ENCODE measurements around the gene MAFG.

Gene MAFG

GRCh38 chr17:81909966-81910839 is 17.3 kb downstream of the MAFG start:
- no peak for DNase-seq (ENCODE audit: low read depth in 1 of 2, low spot score in 1 of 2)

- no peak for DNase-seq (ENCODE audit: low read depth in 1 of 2, low spot score in 1 of 2)
These were observed 18.3 kb downstream of the MAFG start for GRCh38 chr17:81909231-81909630.

GRCh38 chr17:81908793-81909192 is 18.7 kb downstream of the MAFG start:
- DNase-seq (ENCODE audit: low read depth in 1 of 2, low spot score in 1 of 2): no peak

- DNase-seq (ENCODE audit: low read depth in 1 of 2, low spot score in 1 of 2): no peak
These were observed 20.1 kb downstream of the MAFG start for GRCh38 chr17:81907219-81908145.

- DNase-seq (ENCODE audit: low read depth in 1 of 2, low spot score in 1 of 2): no peak
These were observed 20.9 kb downstream of the MAFG start for GRCh38 chr17:81906476-81907218.

GRCh38 chr17:81905993-81906392 is 21.5 kb downstream of the MAFG start:
- DNase-seq (ENCODE audit: low read depth in 1 of 2, low spot score in 1 of 2): no peak

GRCh38 chr17:81905424-81905875 is 22.1 kb downstream of the MAFG start:
- DNase-seq (ENCODE audit: low read depth in 1 of 2, low spot score in 1 of 2): no peak

GRCh38 chr17:81904600-81905423 is 22.7 kb downstream of the MAFG start:
- no peak for DNase-seq (ENCODE audit: low read depth in 1 of 2, low spot score in 1 of 2)

GRCh38 chr17:81903896-81904599 is 23.5 kb downstream of the MAFG start:
- no peak for DNase-seq (ENCODE audit: low read depth in 1 of 2, low spot score in 1 of 2)

GRCh38 chr17:81903415-81903831 is 24.1 kb downstream of the MAFG start:
- DNase-seq (ENCODE audit: low read depth in 1 of 2, low spot score in 1 of 2): no peak

GRCh38 chr17:81902653-81903414 is 24.7 kb downstream of the MAFG start:
- no peak for DNase-seq (ENCODE audit: low read depth in 1 of 2, low spot score in 1 of 2)

GRCh38 chr17:81902023-81902652 is 25.4 kb downstream of the MAFG start, which contains the start of gene NPB:
Gene NPB, plus strand, starts transcription at chr17:81902238. Its CDS starts 40 bp downstream, at chr17:81902278.
- DNase-seq (ENCODE audit: low read depth in 1 of 2, low spot score in 1 of 2): no peak

GRCh38 chr17:81901167-81902022 is 26.1 kb downstream of the MAFG start:
- no peak for DNase-seq (ENCODE audit: low read depth in 1 of 2, low spot score in 1 of 2)

- no peak for DNase-seq (ENCODE audit: low read depth in 1 of 2, low spot score in 1 of 2)
These were observed 27.2 kb downstream of the MAFG start for GRCh38 chr17:81900181-81900820.

- no peak for DNase-seq (ENCODE audit: low read depth in 1 of 2, low spot score in 1 of 2)
These were observed 27.9 kb downstream of the MAFG start for GRCh38 chr17:81899514-81900166.

- DNase-seq (ENCODE audit: low read depth in 1 of 2, low spot score in 1 of 2): no peak
These were observed 28.6 kb downstream of the MAFG start for GRCh38 chr17:81898885-81899284.
